NCI-H748 (cell line): ENCODE data around the gene SAE1.

Experiments used
- DNase-seq: peaks from one replicate; lab custom pipeline; 2025; ENCODE audit not compliant: unreplicated experiment; lab: John Stamatoyannopoulos, UW

The SAE1 gene

DNA sequence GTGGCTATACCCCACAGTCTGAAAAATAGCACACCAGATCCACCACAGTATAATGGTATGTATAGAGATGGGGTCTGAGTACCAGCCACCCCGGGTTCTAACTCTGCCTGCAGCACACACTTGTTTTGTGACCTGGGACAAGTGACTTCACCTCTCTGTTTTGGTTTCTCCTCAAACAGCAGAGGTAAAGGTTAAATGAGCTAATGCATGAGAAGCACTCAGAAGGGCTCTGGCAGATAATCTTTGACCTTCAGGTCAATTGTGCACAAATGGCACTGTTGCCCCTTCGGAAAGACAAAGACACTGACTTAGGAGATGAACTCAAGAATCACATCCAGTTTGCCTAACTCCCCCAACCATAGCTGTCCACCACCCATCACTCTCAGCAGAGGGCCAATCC, 24.8 kb upstream of the SAE1 start:
- no peak for DNase-seq

DNA sequence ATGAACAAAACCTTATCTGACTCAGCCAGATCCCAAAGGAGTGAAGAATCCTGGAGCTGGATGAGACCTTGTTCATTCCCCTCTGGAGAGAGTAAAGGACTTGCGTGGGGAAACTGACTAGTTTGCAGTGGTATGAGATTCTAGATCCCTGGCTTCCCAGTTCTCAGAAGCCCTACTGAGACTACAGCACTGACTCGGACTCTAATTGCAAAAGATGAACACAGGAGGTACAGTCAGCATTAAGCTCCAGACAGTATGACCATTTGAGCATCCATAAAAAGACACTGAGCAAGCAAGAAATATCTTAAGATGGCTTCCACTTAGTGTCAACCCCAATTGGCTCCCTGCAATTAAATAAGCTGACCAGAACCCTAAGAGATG, 23.8 kb upstream of the SAE1 start:
- no peak for DNase-seq

DNA sequence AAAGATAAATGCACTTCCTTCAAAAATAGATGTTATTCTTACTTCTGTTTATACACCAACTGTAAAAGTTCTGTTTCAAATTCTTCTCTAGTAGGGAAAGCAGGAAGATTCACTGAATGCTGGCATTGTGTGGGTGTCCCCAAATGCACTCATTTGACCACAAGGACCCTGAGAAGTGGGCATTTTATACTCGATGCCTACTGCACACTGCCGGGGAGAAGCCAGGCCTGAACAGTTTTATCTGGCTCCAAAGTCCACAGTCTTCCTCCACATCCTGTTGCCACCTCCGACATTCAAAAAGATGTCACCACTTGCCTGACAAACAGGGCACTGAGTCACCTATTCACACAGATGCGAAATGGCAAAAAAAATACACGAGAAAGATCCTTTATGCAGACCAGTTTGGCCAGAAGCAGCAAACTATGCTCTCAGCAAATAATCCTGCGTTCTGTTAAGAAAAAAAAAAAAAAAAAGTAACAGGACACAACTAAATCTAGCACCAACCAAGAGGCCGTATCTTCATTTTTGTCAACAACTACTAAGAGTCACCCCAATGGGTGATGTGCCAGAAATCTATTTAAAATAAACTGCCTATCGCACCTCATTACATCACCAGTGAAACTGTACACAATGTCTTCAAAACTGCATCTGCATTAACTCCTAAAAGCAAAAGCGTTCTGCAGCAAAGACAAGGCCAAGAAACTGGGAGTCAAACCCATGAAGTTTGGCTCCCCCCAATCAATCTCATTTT, 23.3 kb upstream of the SAE1 start:
- DNase-seq: no peak

DNA sequence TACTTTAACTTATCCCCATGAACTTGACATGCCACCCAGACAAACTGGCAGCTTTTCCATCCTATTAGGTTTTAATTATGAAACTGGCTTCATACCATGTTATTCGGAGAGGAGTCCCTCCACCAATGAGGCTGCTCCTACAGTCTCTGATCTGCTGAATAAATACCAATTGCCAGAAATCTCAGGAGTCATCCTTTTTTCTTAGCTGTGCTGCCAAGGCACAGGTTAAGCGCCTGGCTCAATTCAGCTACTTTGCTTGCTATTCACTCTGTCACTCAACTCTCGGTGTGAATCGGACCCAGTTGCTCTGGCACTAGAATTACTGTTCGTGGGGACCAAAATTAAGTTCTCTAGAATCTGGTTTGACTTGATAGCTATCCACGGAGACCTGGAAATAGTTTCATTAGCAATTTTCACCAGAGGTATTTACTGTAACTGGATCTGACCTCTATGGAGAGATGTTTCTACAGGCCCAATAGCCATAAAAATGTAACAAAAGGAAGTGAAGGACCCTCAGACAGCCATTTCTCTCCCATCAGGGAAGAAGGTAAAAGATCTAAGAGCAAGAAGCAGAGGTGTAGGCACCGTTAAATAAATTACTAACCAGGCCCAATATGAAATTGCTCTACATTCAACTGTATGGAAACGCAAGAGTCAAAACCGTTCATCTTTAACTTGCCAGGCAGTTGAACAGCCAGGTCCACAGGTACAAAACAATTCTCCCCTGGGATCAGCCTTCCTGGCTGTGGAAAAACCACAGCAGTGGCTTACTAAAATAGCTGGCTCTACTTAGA, 22.5 kb upstream of the SAE1 start:
- DNase-seq: no peak

DNA sequence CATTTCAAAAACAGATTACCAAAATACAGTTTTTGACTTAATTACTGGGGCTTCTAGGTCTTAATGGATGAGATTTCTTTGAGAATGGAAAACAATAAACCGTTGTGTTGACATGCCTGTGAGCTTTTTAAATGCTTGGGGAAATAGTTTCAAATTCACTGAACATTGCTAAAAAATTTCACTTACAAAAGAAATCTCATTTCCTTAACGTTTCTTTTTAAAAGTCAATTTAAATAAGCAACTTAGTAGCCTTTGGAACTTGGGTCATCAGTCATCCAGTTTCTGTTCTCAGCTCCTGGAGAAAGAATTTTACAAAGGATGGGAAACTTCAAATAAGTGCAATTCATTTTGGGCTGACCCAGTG, 21.5 kb upstream of the SAE1 start:
- DNase-seq: no peak

DNA sequence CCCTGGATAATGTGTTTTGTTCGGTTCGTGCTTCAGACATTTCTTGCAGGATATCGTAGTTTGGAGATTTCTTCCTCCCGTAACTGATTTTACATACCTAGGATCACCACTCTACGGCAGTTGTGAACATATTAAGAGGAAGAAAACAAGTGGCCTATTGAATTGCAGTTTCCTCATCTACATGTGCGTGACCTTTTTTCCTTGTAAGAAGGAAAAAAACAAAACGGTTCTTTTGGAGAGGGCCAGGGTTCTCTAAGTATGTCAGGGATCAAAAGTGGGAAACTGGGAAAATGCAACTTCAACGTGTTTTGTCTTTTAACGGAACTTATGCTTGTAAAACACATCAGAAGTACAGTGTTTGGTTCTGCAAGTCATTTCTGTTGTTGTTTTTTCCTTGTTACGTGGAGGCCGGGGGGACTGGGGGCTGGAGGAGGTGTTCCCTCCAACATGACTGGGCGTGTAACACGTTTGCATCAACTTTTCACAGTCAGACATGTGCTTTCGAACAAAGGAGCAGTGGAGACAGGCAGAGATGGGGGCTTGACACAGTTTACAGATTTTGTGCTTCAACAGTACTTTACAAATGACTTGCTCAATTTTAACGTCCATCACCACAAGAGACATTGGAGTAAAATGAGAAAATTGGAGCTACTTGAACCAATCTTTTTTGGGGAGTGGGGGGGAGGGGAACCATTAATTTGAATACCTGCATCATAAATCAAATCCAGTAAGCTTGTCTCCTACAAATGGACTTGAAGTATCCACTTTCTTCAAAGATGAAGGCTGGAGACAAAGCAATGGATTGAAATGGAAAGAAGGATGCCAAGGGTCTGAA, 20.9 kb upstream of the SAE1 start:
- no peak for DNase-seq

DNA sequence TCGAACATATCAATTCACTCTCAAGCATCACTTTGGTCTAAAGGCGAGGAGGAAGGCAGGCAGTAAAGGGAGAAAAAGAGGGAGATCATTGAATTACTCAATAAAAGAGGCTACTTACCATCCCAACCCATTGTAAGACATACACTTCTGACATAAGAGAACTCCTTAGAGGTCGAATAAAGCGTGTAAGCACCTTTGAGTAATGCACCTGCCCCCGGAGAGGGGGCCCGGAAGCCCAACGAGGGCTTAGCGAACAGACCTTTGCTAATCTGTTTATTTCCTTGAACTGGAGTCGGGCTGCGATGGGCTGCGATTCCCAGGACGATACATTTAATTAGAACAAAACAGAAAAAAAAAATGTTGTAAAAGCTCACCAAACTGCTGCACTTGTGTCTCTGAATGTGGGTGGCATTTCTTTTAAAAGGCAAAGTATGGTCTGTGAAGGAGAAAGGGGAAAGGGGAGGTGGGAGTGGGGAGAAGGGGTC, 20.1 kb upstream of the SAE1 start:
- DNase-seq: peak; percentile 28

DNA sequence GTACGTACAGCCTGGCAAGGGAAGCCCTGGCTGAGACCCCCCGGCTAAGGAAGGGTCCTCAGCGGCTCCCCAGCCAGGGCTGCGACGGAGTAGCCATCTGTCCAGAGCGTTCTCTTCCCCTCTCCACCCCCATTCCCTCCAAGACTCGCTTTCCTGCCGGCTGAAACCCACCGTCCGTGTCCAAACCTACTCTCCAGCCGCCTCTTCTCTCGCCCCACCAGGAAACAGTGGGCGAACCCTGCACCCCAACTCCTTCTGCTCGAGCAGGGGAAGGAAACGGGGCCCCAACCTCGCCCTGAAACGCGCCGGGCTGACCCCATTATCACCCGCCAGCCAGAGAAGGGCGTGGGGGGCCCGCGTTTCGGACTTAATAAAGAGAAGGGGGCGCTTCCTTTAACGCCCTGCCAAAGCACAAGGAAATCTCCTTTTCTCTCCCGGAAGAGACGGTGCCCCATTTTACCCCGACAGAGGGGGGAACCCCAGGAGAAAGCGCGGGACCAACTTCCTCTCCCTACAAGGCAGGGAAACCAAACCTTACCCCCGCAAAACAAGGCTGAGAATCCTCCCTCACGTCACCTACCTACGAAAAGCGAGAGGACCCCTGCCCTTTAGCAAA, 19.5 kb upstream of the SAE1 start:
- DNase-seq: peak; percentile 43

DNA sequence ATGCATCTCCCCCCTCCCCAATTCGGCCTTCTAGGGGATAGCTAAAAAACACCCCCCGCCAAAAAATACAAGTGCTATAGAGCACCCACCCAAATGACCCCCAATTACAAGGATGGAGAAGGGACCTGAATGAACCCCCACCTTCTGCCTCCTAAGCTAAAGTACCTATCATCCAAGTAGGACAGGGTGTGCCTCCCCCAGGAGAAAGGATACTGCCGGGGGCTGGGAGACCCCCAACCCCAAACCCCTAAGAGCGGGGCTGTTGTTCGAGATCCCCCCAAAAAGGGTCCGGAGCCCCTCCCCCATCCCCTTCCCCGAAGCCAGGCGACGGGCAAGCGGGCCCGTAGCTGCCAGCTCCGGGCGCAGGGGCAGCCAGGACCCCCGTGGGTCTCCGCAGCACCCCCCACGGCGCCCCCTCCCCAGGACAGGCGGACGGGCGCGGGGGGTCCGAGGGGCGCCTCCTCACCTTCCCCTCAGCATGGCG, 18.9 kb upstream of the SAE1 start:
- no peak for DNase-seq

DNA sequence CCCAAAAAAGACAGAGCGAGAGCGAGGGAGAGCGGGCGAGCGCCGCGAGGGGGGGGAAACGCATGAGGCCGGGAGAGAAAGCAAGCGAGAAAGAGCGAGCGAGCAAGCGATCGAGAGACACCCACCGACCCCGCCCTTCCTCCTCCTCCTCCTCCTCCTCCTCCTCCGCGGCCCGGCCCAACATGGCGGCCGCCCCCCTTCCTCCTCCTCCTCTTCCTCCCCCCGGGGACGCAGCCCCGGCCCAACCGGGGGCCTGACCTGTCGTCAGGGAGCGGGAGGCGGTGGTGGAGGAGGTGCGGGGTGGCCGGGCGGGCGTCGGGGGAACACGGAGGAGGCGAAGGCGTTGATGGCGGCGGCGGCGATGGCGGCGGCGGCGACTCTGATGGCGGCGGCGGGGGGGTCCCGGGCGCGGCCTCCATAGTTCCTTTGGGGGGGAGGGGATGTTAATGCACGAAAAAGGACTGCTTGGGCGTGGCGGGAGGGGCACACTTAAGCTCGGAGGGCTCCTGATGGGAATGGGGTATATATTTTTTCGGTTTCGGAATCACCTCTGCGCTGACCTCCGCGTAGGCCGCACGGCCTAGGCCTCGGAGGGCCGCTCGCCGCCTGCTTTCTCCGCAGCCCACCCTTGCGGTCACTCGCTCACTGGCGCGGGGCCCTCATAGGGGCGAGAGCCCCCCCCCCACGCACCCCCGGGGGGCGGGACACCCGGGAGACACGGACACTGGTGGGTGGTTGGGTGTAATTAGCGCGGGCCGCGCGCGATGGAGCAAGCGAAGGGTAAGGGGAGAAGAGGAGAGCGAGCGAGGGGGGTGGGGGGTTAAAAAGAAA, 18.3 kb upstream of the SAE1 start:
- DNase-seq: peak; percentile 90

DNA sequence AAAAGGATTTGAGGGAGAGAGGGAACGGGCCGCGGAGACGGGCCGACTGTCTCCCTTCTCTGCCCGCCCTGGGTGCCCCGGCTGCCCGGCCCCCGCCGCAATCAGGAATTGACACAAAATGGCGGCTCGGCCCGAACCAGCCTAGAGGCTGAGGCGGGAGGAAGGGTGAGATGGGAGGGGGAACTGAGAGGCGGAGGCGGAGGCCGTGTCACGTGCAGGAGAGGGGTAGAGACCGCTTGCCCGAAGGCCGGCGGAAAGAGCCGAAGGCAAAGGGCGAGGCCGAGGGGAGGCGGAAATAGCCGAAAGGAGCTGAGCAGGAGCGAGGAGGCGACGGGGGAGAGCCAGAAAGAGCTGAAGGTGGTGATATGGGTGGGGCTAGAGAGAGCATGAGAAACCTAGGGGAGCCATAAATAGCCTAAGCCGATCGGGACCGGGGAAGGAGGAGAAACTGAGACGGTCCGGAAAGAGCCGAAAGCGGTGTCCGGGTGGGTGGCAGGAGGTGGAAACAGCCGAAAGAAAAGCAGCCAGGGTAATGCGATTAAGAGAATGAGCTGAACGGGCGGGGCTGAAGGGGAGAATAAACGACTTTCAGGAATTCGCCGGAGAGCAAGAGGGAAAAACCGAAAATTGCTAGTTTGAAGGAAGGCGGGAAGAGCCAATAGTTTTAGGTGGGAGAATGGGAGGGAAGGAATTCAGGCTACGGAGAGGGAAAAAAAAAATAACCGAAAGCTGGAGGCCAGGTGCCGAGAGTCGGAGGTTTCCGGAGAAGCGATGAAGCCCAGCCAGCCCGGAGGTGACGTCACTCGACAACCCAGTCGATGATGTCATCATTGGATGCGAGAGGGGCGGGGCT, 17.4 kb upstream of the SAE1 start, which contains the start of gene ZC3H4:
TSS of gene ZC3H4 (minus strand) at position 780 of the 853 bp plus-strand sequence. CDS start 1,192 bp downstream, outside the sequence.
- DNase-seq: peak; percentile 100

DNA sequence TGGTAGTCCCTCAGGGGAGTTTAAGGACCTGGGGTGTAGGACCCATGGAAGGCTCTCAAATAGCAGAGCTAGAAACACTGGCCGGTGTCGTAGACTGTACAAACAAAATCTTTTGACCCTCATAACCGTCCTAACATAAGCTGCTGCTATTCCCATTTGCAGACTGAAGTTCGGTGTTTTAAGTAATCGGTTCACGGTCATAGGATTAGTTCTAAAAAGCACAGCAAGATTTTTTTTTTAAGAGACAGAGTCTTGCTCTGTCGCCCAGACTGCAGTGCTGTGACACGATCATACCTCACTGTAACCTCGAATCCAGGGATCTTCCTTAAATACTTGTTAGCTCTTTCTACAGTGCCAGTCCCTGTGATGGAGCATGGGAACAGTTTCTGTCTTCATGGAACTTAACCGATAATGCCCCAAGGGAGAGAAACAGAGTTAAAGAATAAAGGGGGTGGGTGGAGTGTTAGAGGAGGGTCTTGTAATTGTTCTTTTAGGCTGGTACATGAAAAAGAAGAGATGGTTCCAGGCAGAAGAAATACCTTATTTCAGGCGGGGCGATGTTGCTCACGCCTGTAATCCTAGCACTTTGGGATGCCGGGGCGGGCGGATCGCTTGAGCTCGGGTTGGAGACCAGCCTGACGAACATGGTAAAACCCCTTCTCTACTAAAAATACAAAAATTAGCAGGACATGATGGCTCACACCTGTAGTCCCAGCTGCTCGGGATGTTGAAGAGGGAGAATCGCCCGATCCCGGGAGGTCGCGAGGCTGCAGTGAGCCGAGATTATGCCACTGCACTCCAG, 16.6 kb upstream of the SAE1 start:
- DNase-seq: peak; percentile 79

DNA sequence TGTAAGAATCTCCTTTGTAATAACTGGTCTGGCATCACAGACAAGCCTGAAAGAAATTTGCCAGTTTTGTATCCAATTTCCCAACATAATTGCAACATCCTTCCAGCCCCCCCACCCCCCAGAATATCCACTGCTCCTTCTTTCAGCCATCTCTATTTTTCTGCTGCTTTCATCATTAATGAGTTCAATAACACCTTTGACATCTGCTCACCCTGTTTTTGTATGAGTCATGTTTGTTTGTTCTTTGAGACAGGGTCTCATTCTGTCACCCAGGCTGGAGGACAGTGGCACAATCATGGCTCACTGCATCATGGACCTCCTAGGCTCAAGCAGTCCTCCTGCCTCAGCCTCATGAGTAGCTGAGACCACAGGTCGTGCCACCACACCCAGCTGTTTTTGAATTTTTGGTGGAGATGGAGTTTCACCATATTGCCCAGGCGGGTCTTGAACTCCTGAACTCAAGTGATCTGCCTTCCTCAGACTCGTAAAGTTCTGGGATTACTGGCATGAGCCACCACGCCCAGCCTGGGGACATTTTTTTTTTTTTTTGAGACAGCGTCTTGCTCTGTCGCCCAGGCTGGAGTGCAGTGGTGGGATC, 10.1 kb upstream of the SAE1 start:
- no peak for DNase-seq

DNA sequence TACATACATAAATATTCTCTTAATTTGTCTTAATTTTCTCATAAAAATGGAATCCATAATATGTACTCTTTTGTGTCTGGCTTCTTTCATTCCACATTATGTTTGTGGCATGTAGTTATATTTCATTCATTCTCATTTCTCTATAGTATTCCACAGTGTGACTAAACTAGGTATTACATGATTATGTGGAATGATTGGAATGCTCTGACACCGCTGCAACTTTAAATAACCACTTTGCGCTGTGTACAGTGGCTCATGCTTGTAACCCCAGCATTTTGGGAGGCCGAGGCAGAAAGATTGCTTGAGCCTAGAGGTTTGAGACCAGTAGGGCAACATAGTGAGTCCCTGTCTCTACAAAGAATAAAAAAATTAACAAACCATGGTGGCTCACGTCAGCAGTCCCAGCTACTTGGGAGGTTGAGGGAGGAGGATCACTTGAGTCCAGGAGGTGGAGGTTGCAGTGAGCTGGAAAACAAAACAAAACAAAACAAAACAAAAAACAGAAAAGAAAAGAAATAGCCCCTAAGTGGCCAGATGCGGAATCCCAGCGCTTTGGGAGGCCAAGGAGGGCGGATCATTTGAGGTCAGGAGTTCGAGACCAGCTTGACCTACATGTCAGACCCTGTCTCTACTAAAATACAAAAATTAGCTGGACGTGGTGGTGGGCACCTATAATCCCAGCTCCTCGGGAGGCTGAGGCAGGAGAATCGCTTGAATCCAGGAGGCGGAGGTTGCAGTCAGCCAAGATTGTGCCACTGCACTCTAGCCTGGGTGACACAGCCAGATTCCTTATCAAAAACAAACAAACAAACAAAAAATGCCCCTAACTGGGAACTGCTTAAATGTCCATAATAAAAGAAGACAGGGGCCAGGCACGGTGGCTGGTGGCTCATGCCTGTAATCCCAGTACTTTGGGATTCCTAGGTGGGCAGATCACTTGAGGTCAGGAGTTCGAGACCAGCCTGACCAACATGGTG, 8.0 kb upstream of the SAE1 start:
- no peak for DNase-seq

DNA sequence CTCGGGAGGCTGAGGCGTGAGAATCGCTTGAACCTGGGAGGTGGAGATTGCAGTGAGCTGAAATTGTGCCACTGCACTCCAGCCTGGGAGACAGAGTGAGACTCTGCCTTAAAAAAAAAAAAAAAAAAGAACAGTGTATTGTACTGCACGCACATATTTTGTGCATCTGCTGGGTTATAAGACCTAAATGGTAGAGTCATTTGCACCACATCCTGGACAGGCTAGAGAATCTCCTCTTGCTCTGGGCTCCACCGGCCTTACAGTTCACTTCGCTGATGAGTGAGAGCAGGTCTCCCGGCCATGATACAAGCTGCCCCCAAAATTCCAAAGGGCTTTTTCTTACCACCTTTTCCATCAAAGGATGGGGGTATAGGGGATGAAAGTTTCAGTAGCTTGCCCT, 7.2 kb upstream of the SAE1 start:
- no peak for DNase-seq

DNA sequence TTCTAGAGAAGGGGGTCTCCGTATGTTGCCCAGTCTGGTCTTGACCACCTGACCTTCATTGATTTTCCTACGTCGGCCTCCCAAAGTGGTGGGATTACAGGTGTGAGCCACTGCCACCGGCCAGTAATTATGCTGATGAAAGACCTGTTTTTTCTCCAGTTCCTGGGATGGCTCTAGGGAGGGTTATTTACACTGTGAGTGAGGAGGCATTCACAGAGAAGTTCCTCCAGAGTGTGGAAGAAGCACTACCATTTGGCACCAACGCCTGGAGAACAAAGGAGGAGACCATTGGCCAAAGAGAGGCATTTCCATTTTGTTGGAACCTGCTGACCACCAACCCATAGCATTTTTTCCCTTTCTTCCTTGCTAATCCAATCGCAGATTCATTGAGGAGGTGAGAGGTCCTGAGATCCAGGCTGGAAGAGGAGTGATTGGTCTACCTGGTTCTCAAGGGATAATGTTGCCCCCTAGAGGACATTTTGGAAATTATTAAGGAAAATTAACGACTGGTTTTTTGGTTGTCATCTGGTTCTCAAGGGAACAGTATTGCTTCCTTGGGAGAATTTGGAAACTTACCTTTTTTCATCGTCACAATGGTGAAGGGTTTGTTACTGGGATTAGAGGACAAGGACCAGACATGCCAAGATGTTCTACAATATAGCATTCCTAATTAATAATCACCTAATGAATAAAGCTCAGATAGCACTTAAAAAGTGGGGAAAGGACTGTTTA, 5.5 kb upstream of the SAE1 start:
- peak; percentile 85 for DNase-seq
